OCI-LY1 (cell line): ENCODE measurements around the gene AMELX.

Source experiments
- H2AFZ ChIP-seq: fragments of 200-600 bp; sonication (generic), shearing (Covaris generic); 2 replicates; pipeline ENCODE4 v1.6.0; 2014; ENCODE audit warnings: antibody characterized with exemption, mild to moderate bottlenecking, low read length
- H3F3A ChIP-seq: fragments of 200-600 bp; sonication (generic), shearing (Covaris generic); 2 replicates; pipeline ENCODE4 v1.6.0; 2014; ENCODE audit warnings: mild to moderate bottlenecking, antibody characterized with exemption, low read length, moderate library complexity; ENCODE audit not compliant: insufficient read depth
- H3K27ac ChIP-seq: fragments of 200-600 bp; sonication (generic); 2 replicates; pipeline ENCODE4 v1.5.1; 2014; ENCODE audit warnings: low read length, mixed run types, mild to moderate bottlenecking, low read depth; ENCODE audit not compliant: poor library complexity, severe bottlenecking
- H3K27me3 ChIP-seq: fragments of 200-600 bp; sonication (generic); 2 replicates; pipeline ENCODE4 v1.6.0; 2014; ENCODE audit warnings: antibody characterized with exemption, mild to moderate bottlenecking, low read length, moderate library complexity; ENCODE audit not compliant: insufficient read depth
- H3K36me3 ChIP-seq: fragments of 200-600 bp; sonication (generic); 2 replicates; pipeline ENCODE4 v1.6.1; 2014; ENCODE audit warnings: mild to moderate bottlenecking, antibody characterized with exemption, low read length, moderate library complexity, mixed read lengths; ENCODE audit not compliant: insufficient read depth
- H3K4me1 ChIP-seq: fragments of 200-600 bp; sonication (generic); 2 replicates; pipeline ENCODE4 v1.5.1; 2014; ENCODE audit warnings: mild to moderate bottlenecking, low read length, moderate library complexity; ENCODE audit not compliant: insufficient read depth, severe bottlenecking
- H3K4me2 ChIP-seq: fragments of 200-600 bp; sonication (generic), shearing (Covaris generic); 2 replicates; pipeline ENCODE4 v1.6.1; 2014; ENCODE audit warnings: low read length
- H3K4me3 ChIP-seq: fragments of 200-600 bp; sonication (generic); 2 replicates; pipeline ENCODE4 v1.5.1; 2014; ENCODE audit warnings: low read length, low read depth, mild to moderate bottlenecking, mixed read lengths; ENCODE audit not compliant: poor library complexity, severe bottlenecking
- H3K79me2 ChIP-seq: fragments of 200-600 bp; shearing (Covaris generic); 2 replicates; pipeline ENCODE4 v1.6.1; 2016; ENCODE audit warnings: mixed run types, low read length, mixed read lengths; ENCODE audit not compliant: insufficient read depth
- H3K9ac ChIP-seq: fragments of 200-600 bp; sonication (generic), shearing (Covaris generic); 2 replicates; pipeline ENCODE4 v1.6.1; 2014; ENCODE audit warnings: mild to moderate bottlenecking, low read length, mixed read lengths
- H3K9me2 ChIP-seq: fragments of 200-600 bp; sonication (generic), shearing (Covaris generic); 2 replicates; pipeline ENCODE4 v1.6.1; 2014; ENCODE audit warnings: low read depth, mild to moderate bottlenecking, low read length, mixed read lengths
- H3K9me3 ChIP-seq: fragments of 200-600 bp; shearing (Covaris generic); 2 replicates; pipeline ENCODE4 v1.6.1; 2014; ENCODE audit warnings: low read length, mixed read lengths
- H4K20me1 ChIP-seq: fragments of 200-600 bp; sonication (generic), shearing (Covaris generic); 2 replicates; pipeline ENCODE4 v1.6.0; 2016; ENCODE audit warnings: mild to moderate bottlenecking, low read length; ENCODE audit not compliant: insufficient read depth
- EZH2 ChIP-seq: fragments of 200-600 bp; sonication (generic), shearing (Covaris generic); IDR thresholded peaks from 2 replicates; pipeline ENCODE4 v1.8.0; 2017; ENCODE audit warnings: borderline replicate concordance, mixed run types, mild to moderate bottlenecking, antibody characterized with exemption, low read length, moderate library complexity, mixed read lengths
- TF ChIP-seq, protein P1 (sequence below): fragments of 200-600 bp; sonication (generic), shearing (Covaris generic); IDR thresholded peaks from 2 replicates; pipeline ENCODE4 v1.5.1; 2017; ENCODE audit warnings: mild to moderate bottlenecking, antibody characterized with exemption, low read length, moderate library complexity, mixed read lengths

Gene AMELX

DNA sequence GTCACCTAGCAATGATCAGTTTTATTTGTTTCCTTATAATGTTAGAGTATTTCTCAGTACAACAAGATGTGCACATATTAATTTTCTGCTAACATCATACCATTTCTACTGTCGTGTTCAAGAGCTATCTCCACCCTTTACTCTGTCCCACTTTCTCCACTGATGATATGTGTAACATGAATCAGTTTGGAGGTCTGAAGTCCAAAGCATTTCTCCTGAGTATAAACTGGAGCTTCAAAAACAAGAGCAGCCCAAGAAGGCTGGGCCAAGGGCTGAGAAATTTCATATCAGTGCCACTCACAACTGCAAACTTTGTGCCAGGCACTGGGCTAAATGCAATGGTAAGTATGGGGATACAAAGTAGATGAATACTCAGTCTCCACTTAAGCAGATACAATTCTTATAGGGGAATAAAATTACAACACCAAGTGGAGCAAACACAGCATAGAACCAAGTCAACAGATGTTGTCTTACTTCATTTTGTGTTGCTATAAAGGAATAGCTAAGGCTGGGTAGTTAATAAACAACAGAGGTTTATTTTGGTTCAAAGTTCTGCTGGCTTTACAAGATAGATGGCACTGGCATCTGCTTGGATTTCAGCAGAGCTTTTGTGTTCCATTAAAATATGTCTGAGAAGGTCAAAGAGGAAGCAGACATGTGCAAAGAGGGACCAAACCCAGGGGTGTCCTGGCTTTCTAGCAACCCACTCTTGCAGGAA, 44.2 kb downstream of the AMELX start:
- Histone ChIP-seq H3K4me1 (peaks cover 12% of the 10 kb centered on the region), H3K36me3 (no peaks in the 10 kb centered on the region), H3K79me2 (no peaks in the 10 kb centered on the region), H3K9me3 (no peaks in the 10 kb centered on the region), H3K9me2 (no peaks in the 10 kb centered on the region), H2AFZ (no peak overlapping the region), H4K20me1 (no peaks in the 10 kb centered on the region), H3K27me3 (no peaks in the 10 kb centered on the region), H3F3A (no peaks in the 10 kb centered on the region), H3K4me3 (no peak overlapping the region), H3K4me2 (no peak overlapping the region), H3K9ac (no peak overlapping the region), H3K27ac (no peak overlapping the region)
- TF ChIP-seq EZH2, result no peak
- TF ChIP-seq, protein P1, sequence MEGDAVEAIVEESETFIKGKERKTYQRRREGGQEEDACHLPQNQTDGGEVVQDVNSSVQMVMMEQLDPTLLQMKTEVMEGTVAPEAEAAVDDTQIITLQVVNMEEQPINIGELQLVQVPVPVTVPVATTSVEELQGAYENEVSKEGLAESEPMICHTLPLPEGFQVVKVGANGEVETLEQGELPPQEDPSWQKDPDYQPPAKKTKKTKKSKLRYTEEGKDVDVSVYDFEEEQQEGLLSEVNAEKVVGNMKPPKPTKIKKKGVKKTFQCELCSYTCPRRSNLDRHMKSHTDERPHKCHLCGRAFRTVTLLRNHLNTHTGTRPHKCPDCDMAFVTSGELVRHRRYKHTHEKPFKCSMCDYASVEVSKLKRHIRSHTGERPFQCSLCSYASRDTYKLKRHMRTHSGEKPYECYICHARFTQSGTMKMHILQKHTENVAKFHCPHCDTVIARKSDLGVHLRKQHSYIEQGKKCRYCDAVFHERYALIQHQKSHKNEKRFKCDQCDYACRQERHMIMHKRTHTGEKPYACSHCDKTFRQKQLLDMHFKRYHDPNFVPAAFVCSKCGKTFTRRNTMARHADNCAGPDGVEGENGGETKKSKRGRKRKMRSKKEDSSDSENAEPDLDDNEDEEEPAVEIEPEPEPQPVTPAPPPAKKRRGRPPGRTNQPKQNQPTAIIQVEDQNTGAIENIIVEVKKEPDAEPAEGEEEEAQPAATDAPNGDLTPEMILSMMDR, result no peak

DNA sequence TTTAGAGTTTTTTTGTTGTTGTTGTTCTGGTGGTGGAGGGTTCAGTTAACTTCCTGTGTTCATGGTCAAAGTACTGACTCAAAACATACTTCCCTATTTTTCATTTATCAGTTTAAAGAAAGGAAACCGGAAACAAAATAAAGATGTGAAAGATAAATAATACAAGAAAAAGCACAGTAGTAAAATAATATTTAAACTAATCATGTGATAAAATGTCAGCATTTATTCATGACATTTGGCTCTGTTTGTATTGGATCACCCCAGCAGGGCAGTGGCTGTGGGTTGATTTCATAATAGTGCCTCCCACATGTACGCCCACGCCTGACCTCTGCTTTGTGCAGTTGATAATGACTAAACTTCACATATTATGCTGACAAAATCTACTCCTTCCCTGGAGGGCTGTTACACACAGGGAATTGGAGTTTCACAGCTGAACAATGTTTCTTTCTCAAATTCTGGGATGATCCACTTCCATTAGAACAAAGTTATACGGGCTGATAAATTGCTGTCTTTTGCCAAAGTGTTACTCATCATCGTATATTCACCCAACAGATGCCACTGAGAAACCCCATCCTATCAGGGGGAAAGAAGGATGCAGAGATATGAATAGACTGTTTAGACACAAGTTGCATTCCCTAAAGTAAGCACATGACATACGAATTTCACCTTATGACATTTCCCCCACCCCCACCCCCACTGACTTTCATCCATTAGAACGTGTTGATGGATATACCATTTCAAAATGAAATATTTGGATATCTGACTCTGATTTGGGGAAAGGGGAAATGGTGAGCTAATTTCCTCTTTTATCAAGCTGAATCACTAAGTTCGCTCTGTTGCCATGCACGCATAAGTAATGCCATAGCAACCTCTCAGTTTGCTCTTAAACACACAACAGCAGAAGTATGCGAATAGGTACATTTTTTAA, 48.3 kb downstream of the AMELX start:
- no peak overlapping the region for H3K9ac ChIP-seq
- no peaks in the 10 kb centered on the region for H3F3A ChIP-seq
- peaks cover 12% of the 10 kb centered on the region for H3K4me1 ChIP-seq
- H3K9me3 ChIP-seq, result no peaks in the 10 kb centered on the region
- H3K36me3 ChIP-seq, result no peaks in the 10 kb centered on the region
- no peaks in the 10 kb centered on the region for H3K27me3 ChIP-seq
- H3K4me2 ChIP-seq, result peak overlapping the region; percentile 19; the same call in 1 of the 2 replicates
- peak overlapping the region; percentile 61 for H3K27ac ChIP-seq
- no peaks in the 10 kb centered on the region for H3K9me2 ChIP-seq
- no peak overlapping the region for H2AFZ ChIP-seq
- H3K4me3 ChIP-seq, result no peak overlapping the region
- H3K79me2 ChIP-seq, result no peaks in the 10 kb centered on the region
- no peaks in the 10 kb centered on the region for H4K20me1 ChIP-seq
- TF ChIP-seq, protein P1, result no peak
- no peak for TF ChIP-seq EZH2

DNA sequence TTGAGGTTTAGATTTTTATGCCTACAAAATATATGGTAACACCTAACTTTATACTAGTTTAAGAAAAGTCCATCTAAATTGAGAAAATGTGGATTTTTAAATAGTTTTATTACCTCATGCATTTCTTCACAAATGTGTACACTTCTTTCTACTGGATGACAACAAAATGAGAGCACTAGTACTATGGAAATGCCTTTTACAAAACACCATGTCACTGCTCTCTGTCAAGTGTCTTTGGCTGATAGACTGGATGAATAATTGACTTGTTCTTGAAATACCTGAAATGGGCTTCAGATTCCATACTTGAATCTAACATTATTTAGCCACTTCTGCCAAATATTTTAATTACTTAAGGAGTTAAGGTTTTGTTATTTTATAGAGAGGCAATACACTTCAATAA, 49.5 kb downstream of the AMELX start:
- TF ChIP-seq, protein P1, result no peak
- TF ChIP-seq EZH2, result no peak
- Histone ChIP-seq H3K36me3 (no peaks in the 10 kb centered on the region), H3F3A (no peaks in the 10 kb centered on the region), H3K9ac (no peak overlapping the region), H3K27me3 (no peaks in the 10 kb centered on the region), H3K4me3 (no peak overlapping the region), H3K79me2 (no peaks in the 10 kb centered on the region), H3K4me2 (no peak overlapping the region), H3K4me1 (peaks cover 12% of the 10 kb centered on the region), H3K9me3 (no peaks in the 10 kb centered on the region), H2AFZ (no peak overlapping the region), H3K9me2 (no peaks in the 10 kb centered on the region), H4K20me1 (no peaks in the 10 kb centered on the region), H3K27ac (no peak overlapping the region)
